H9 (cell line): Measurements from ENCODE around the gene GREB1L. TPM values are rescaled to one million over a fixed set of nuclear protein-coding genes. Genes with fewer than 3 reads are reported as not detected.

Experiments
- DNase-seq: peaks from one replicate; pipeline ENCODE4 v3.0.0-alpha.2; 2017
- H2AFZ ChIP-seq: one replicate; pipeline ENCODE4 v1.6.1; 2013; ENCODE audit warnings: mild to moderate bottlenecking, low read length, control low read depth, moderate library complexity
- H2AK5ac ChIP-seq: 2 replicates; pipeline ENCODE4 v1.6.1; 2013; ENCODE audit warnings: low read length, control low read depth, mixed read lengths; ENCODE audit not compliant: insufficient read length
- H2BK120ac ChIP-seq: one replicate; pipeline ENCODE4 v1.6.1; 2013; ENCODE audit warnings: low read depth, mild to moderate bottlenecking, low read length, control low read depth, inconsistent platforms; ENCODE audit not compliant: poor library complexity, severe bottlenecking
- H2BK12ac ChIP-seq: 2 replicates; pipeline ENCODE4 v1.6.1; 2013; ENCODE audit warnings: low read length, control low read depth, mixed read lengths, low read depth; ENCODE audit not compliant: insufficient read length
- H2BK15ac ChIP-seq: 2 replicates; pipeline ENCODE4 v1.6.1; 2013; ENCODE audit warnings: low read depth, low read length, control low read depth
- H2BK20ac ChIP-seq: one replicate; pipeline ENCODE4 v1.6.1; 2013; ENCODE audit warnings: low read depth, mild to moderate bottlenecking, low read length, control low read depth, inconsistent platforms; ENCODE audit not compliant: poor library complexity, severe bottlenecking
- H2BK5ac ChIP-seq: 2 replicates; pipeline ENCODE4 v1.6.1; 2013; ENCODE audit warnings: low read length, control low read depth, mixed read lengths; ENCODE audit not compliant: insufficient read length
- H3K14ac ChIP-seq: 2 replicates; pipeline ENCODE4 v1.6.1; 2013; ENCODE audit warnings: low read length, control low read depth; ENCODE audit not compliant: insufficient read depth
- H3K18ac ChIP-seq: 2 replicates; pipeline ENCODE4 v1.6.1; 2013; ENCODE audit warnings: low read depth, mild to moderate bottlenecking, mixed read lengths, low read length, control low read depth; ENCODE audit not compliant: insufficient read length
- H3K23ac ChIP-seq: 2 replicates; pipeline ENCODE4 v1.6.1; 2013; ENCODE audit warnings: low read length, control low read depth, mixed read lengths, low read depth; ENCODE audit not compliant: insufficient read length
- H3K23me2 ChIP-seq: 2 replicates; pipeline ENCODE4 v1.6.1; 2013; ENCODE audit warnings: low read depth, mild to moderate bottlenecking, mixed read lengths, low read length, control low read depth; ENCODE audit not compliant: insufficient read length, poor library complexity, severe bottlenecking
- H3K27ac ChIP-seq: 2 replicates; pipeline ENCODE4 v1.5.1; 2013; ENCODE audit warnings: low read length, control low read depth, mixed read lengths, low read depth; ENCODE audit not compliant: insufficient read length
- H3K27me3 ChIP-seq: 2 replicates; pipeline ENCODE4 v1.6.1; 2013; ENCODE audit warnings: low read length, control low read depth, inconsistent platforms; ENCODE audit not compliant: insufficient read depth
- H3K4ac ChIP-seq: 2 replicates; pipeline ENCODE4 v1.6.1; 2013; ENCODE audit warnings: low read depth, mild to moderate bottlenecking, control low read depth, inconsistent platforms, low read length, moderate library complexity
- H3K4me1 ChIP-seq: 2 replicates; pipeline ENCODE4 v1.6.1; 2013; ENCODE audit warnings: low read length, control low read depth, inconsistent platforms; ENCODE audit not compliant: insufficient read depth
- H3K4me2 ChIP-seq: 2 replicates; pipeline ENCODE4 v1.6.1; 2013; ENCODE audit warnings: low read length, control low read depth, mixed read lengths; ENCODE audit not compliant: insufficient read length, insufficient read depth
- H3K56ac ChIP-seq: 2 replicates; pipeline ENCODE4 v1.6.1; 2013; ENCODE audit warnings: low read depth, mild to moderate bottlenecking, mixed read lengths, low read length, control low read depth; ENCODE audit not compliant: insufficient read length
- H3K79me1 ChIP-seq: 2 replicates; pipeline ENCODE4 v1.6.1; 2013; ENCODE audit warnings: low read depth, mild to moderate bottlenecking, moderate library complexity, low read length, control low read depth, inconsistent platforms; ENCODE audit not compliant: insufficient read depth, poor library complexity, severe bottlenecking
- H3K79me2 ChIP-seq: 2 replicates; pipeline ENCODE4 v1.6.1; 2013; ENCODE audit warnings: low read length, control low read depth, inconsistent platforms; ENCODE audit not compliant: insufficient read depth
- H3K9ac ChIP-seq: 2 replicates; pipeline ENCODE4 v1.6.1; 2013; ENCODE audit warnings: low read length, control low read depth, mixed read lengths; ENCODE audit not compliant: insufficient read length; ENCODE audit errors: extremely low read depth
- H3K9me3 ChIP-seq: one replicate; pipeline ENCODE4 v1.6.1; 2013; ENCODE audit warnings: low read depth, low read length, inconsistent platforms; ENCODE audit not compliant: control insufficient read depth
- H3T11ph ChIP-seq: one replicate; pipeline ENCODE4 v1.6.1; 2013; ENCODE audit warnings: mild to moderate bottlenecking, low read length, control low read depth, inconsistent platforms
- H4K20me1 ChIP-seq: one replicate; pipeline ENCODE4 v1.6.1; 2013; ENCODE audit not compliant: control insufficient read depth, insufficient read length, insufficient read depth
- H4K5ac ChIP-seq: 2 replicates; pipeline ENCODE4 v1.6.1; 2013; ENCODE audit warnings: low read depth, mild to moderate bottlenecking, mixed read lengths, low read length, control low read depth; ENCODE audit not compliant: insufficient read length
- H4K8ac ChIP-seq: replicated peaks from 2 replicates; pipeline ENCODE4 v1.6.1; 2013; ENCODE audit warnings: low read length, control low read depth, mixed read lengths, low read depth; ENCODE audit not compliant: insufficient read length
- H4K91ac ChIP-seq: 2 replicates; pipeline ENCODE4 v1.6.1; 2013; ENCODE audit warnings: low read depth, mild to moderate bottlenecking, moderate library complexity, mixed read lengths, low read length, control low read depth; ENCODE audit not compliant: insufficient read length
- H3K27ac Mint-ChIP-seq, 3 experiments: 2 replicates in 2 of 3; 3 replicates in 1 of 3; pipeline ENCODE4 v1.8.0; 2020 to 2021; ENCODE audit warnings: mixed read lengths in 3 of 3, mild to moderate bottlenecking in 1 of 3, moderate library complexity in 1 of 3
- H3K27me3 Mint-ChIP-seq: 2 replicates; pipeline ENCODE4 v1.8.0; 2021; ENCODE audit warnings: low read depth, mild to moderate bottlenecking, moderate library complexity, mixed read lengths
- H3K36me3 Mint-ChIP-seq, 3 experiments: 2 replicates in 2 of 3; 3 replicates in 1 of 3; pipeline ENCODE4 v1.8.0; 2020 to 2021; ENCODE audit warnings: low read depth in 3 of 3, mixed read lengths in 3 of 3; ENCODE audit not compliant: insufficient read depth in 1 of 3
- H3K4me1 Mint-ChIP-seq, 2 experiments: 2 replicates each; pipeline ENCODE4 v1.8.0; 2020; ENCODE audit warnings: mixed read lengths in 2 of 2
- H3K4me3 Mint-ChIP-seq, 2 experiments: 2 replicates in 1 of 2; 3 replicates in 1 of 2; pipeline ENCODE4 v1.8.0; 2020 to 2021; ENCODE audit warnings: mild to moderate bottlenecking in 2 of 2, mixed read lengths in 2 of 2, moderate library complexity in 1 of 2
- H3K9me3 Mint-ChIP-seq, 2 experiments: 2 replicates in 1 of 2; 3 replicates in 1 of 2; pipeline ENCODE4 v1.8.0; 2020; ENCODE audit warnings: mild to moderate bottlenecking in 2 of 2, mixed read lengths in 2 of 2, moderate library complexity in 1 of 2
- WGBS: extraction: QIAGEN DNeasy Blood & Tissue Kit; methylation state at CpG from one replicate; pipeline ENCODE4 v1.1.7; 2013; ENCODE audit warnings: missing lambda C conversion rate, low lambda C conversion rate, mixed read lengths; ENCODE audit not compliant: insufficient read length; ENCODE audit errors: extremely low coverage; 5-methylcytosine and 5-hydroxymethylcytosine counted together
- total RNA-seq: library from RNA; stranded (reverse); gene quantifications from 2 replicates; pipeline ENCODE4 v1.2.1, GENCODE V29; 2021
- TF ChIP-seq, protein P1 (sequence below): fragments of 200-600 bp; sonication (generic); conservative IDR thresholded peaks from 3 replicates; pipeline ENCODE4 v1.8.0; 2021; ENCODE audit warnings: antibody characterized with exemption, mild to moderate bottlenecking

GREB1L gene
- total RNA-seq, 1 experiment from 2014 or later: 2.7 TPM

DNA sequence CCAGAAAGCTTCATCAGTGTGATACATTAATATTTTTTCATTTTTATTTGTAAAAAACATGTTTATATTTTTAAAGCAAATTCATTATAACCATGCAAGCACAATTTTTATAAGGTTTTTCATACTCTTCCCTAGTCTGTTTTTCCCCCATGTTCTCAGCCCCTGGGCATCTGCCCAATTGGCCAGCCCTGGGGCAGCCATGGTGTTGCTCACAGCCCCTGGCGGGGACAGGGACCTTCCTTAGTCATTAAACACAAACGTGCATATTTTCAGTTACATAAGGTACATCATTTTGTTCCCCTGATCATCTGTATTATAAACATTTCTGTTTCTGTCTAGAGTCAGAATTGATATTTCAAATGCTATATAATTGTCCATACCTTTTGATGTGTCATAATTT, 208.5 kb downstream of the GREB1L start:
- no CpG with 5 or more reads among the region's 2 CpGs for WGBS
- H3K4me1 ChIP-seq: no peaks in the 10 kb centered on the region
- Mint-ChIP-seq H3K4me1 (peaks cover 4% of the 10 kb centered on the region in 2 experiments; a peak in 3 of 4 replicates), H3K27ac (no peak overlapping the region), H3K27me3 (peaks cover 5% of the 10 kb centered on the region), H3K9me3 (no peaks in the 10 kb centered on the region), H3K36me3 (peaks cover 0 to 9% (median 0%) of the 10 kb centered on the region in 3 experiments; a peak in 1 of 7 replicates), H3K4me3 (no peak overlapping the region)
- H3K56ac ChIP-seq: no peak overlapping the region
- DNase-seq: no peak
- no peak overlapping the region for H3K23ac ChIP-seq
- H2AFZ ChIP-seq: no peak overlapping the region
- no peak overlapping the region for H3K9ac ChIP-seq
- H2BK5ac ChIP-seq: no peak overlapping the region
- no peaks in the 10 kb centered on the region for H3K9me3 ChIP-seq
- no peak overlapping the region for H3K4ac ChIP-seq
- no peak overlapping the region for H4K8ac ChIP-seq
- no peak overlapping the region for H4K91ac ChIP-seq
- H3T11ph ChIP-seq: no peak overlapping the region
- no peak overlapping the region for H2AK5ac ChIP-seq
- no peak overlapping the region for H2BK120ac ChIP-seq
- no peaks in the 10 kb centered on the region for H3K23me2 ChIP-seq
- TF ChIP-seq, protein P1, sequence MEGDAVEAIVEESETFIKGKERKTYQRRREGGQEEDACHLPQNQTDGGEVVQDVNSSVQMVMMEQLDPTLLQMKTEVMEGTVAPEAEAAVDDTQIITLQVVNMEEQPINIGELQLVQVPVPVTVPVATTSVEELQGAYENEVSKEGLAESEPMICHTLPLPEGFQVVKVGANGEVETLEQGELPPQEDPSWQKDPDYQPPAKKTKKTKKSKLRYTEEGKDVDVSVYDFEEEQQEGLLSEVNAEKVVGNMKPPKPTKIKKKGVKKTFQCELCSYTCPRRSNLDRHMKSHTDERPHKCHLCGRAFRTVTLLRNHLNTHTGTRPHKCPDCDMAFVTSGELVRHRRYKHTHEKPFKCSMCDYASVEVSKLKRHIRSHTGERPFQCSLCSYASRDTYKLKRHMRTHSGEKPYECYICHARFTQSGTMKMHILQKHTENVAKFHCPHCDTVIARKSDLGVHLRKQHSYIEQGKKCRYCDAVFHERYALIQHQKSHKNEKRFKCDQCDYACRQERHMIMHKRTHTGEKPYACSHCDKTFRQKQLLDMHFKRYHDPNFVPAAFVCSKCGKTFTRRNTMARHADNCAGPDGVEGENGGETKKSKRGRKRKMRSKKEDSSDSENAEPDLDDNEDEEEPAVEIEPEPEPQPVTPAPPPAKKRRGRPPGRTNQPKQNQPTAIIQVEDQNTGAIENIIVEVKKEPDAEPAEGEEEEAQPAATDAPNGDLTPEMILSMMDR: no peak
- H3K79me2 ChIP-seq: no peaks in the 10 kb centered on the region
- H2BK12ac ChIP-seq: no peak overlapping the region
- no peak overlapping the region for H3K27ac ChIP-seq
- no peak overlapping the region for H3K14ac ChIP-seq
- no peak overlapping the region for H2BK20ac ChIP-seq
- H3K18ac ChIP-seq: no peak overlapping the region
- no peaks in the 10 kb centered on the region for H3K79me1 ChIP-seq
- no peaks in the 10 kb centered on the region for H4K20me1 ChIP-seq
- no peak overlapping the region for H2BK15ac ChIP-seq
- no peaks in the 10 kb centered on the region for H3K27me3 ChIP-seq
- no peak overlapping the region for H4K5ac ChIP-seq
- no peak overlapping the region for H3K4me2 ChIP-seq
